ENCODE measurements around the gene IQSEC1. TPM values are rescaled to one million over a fixed set of nuclear protein-coding genes. Genes with fewer than 3 reads are reported as not detected.

The IQSEC1 gene
- total and polyA plus RNA-seq, 2 donors (not counting 3 experiments of a cell fraction or from before 2014, with no cell fraction given) = 5.2 to 18.0 TPM

DNA sequence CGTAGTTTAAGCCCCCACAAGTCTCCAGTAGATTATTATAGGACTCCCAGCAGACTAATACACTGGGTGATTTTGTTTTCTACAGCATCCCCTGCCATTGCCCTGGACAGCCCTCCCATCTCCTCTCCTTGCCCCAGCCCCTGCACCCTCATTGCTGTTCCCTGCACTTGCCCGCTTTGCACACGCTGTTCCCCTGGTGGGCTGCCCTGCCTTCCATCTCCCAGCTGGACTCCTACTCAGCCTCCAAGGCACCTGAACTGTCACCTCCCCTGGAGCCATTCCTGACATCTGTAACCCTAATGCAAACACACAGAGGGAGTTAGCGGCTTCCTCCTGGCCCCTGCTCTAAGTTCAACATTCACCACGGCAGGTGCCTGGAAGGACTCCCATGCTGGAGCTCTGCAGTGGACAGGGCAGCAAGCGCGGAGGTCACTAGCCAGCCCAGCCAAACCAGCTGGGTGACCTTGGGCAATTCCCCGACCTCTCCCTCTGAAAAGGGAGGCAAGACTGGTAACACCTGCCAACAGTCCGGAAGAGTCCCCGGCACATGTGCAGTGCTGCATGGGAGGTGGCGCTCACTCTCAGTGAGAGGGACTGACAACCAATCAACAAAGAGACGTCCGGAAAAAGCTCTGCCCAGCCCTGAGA, 38.8 kb upstream of the IQSEC1 start:
- Histone ChIP-seq H3K9me1 (replicated peaks; ENCODE audit: control insufficient read depth, extremely low read depth, insufficient read depth, low read length) (no peaks in the 10 kb centered on the region), H3K4me1 (ENCODE audit: control insufficient read depth, extremely low read depth, insufficient read depth, low read length) (no peaks in the 10 kb centered on the region), H3K9me3 (replicated peaks; ENCODE audit: control insufficient read depth, insufficient read depth, low read length) (no peaks in the 10 kb centered on the region), H3K4me2 (ENCODE audit: insufficient read depth, low read length) (no peak overlapping the region), H3K27ac (ENCODE audit: insufficient read depth, low read depth, low read length) (no peak overlapping the region), H2AFZ (ENCODE audit: low read depth, low read length) (no peak overlapping the region), H3K4me3 (replicated peaks in 1 of 3; ENCODE audit: insufficient read depth in 1 of 3, low read depth in 1 of 3, low read length in 3 of 3) (no peak overlapping the region), H4K20me1 (replicated peaks; ENCODE audit: control insufficient read depth, extremely low read depth, insufficient read depth, low read length) (no peaks in the 10 kb centered on the region), H3K9ac (replicated peaks; ENCODE audit: extremely low read depth, insufficient read depth, low read length) (no peak overlapping the region), H3K27me3 (ENCODE audit: control insufficient read depth in 2 of 2, insufficient read depth in 2 of 2, low read length in 2 of 2) (no peaks in the 10 kb centered on the region), H3K36me3 (ENCODE audit: control insufficient read depth in 2 of 2, extremely low read depth in 1 of 2, insufficient read depth in 2 of 2, low read length in 2 of 2) (no peaks in the 10 kb centered on the region), H3K79me2 (ENCODE audit: control insufficient read depth, insufficient read depth, low read length) (no peaks in the 10 kb centered on the region)
- dilution Hi-C loops (cut with MboI; ENCODE audit: extremely low pct_ligation_motif_present, low sequenced_read_pairs) (no loop called here), intact Hi-C loops (cut with micrococcal nuclease) (no loop called here)
- DNase-seq (ENCODE audit: low read depth, low spot score) (no peak), FAIRE-seq (no peak)
- no TSS peak for BruUV-seq (replicated peaks)
- ChIA-PET POLR2A (no interaction called here), CTCF (no interaction called here)
- TF ChIP-seq FOS (IDR thresholded peaks at IDR 0.05; ENCODE audit: borderline replicate concordance, insufficient read depth, low read length) (no peak), JUN (IDR thresholded peaks at IDR 0.05; ENCODE audit: borderline replicate concordance, insufficient read depth, insufficient read length, low read depth) (no peak), GATA2 (IDR thresholded peaks at IDR 0.05; ENCODE audit: insufficient read depth, insufficient read length, low read depth, low read length) (no peak), MYC (IDR thresholded peaks at IDR 0.05; ENCODE audit: low read depth, low read length) (no peak), EZH2 (IDR thresholded peaks at IDR 0.05; ENCODE audit: borderline replicate concordance, low read depth, low read length, severe bottlenecking) (no peak), POLR2A (IDR thresholded peaks at IDR 0.05; ENCODE audit: low read depth, low read length) (no peak)
- TF ChIP-seq, protein P1, sequence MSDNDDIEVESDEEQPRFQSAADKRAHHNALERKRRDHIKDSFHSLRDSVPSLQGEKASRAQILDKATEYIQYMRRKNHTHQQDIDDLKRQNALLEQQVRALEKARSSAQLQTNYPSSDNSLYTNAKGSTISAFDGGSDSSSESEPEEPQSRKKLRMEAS (IDR thresholded peaks at IDR 0.05; ENCODE audit: insufficient read depth, insufficient read length) = no peak
- TF ChIP-seq, protein P2, sequence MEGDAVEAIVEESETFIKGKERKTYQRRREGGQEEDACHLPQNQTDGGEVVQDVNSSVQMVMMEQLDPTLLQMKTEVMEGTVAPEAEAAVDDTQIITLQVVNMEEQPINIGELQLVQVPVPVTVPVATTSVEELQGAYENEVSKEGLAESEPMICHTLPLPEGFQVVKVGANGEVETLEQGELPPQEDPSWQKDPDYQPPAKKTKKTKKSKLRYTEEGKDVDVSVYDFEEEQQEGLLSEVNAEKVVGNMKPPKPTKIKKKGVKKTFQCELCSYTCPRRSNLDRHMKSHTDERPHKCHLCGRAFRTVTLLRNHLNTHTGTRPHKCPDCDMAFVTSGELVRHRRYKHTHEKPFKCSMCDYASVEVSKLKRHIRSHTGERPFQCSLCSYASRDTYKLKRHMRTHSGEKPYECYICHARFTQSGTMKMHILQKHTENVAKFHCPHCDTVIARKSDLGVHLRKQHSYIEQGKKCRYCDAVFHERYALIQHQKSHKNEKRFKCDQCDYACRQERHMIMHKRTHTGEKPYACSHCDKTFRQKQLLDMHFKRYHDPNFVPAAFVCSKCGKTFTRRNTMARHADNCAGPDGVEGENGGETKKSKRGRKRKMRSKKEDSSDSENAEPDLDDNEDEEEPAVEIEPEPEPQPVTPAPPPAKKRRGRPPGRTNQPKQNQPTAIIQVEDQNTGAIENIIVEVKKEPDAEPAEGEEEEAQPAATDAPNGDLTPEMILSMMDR (IDR thresholded peaks at IDR 0.05; ENCODE audit: extremely low read depth in 1 of 2, insufficient read depth in 1 of 2, low read depth in 1 of 2, low read length in 2 of 2) = no peak
